ENCODE results near the gene RAB22A.

DNA sequence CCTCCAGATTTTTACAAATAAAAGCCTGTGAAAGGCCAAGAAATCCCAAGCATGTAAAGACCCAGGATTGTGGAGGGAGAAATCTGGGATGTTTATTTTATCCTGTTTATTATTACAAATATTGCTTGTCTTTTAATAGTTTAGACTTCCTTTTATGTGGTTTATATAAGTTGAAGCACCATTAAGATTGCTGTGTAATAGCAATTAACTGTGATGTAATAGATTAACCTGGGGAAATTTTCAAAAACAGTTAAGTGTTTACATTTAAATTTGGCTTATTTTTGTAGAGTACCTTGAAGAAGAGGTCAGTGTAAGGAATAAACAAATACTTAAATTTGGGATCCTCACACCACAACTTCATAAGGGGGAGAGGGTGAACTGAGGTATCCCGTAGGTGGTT is 106.5 kb downstream of the RAB22A start:
- TF ChIP-seq, protein P1, sequence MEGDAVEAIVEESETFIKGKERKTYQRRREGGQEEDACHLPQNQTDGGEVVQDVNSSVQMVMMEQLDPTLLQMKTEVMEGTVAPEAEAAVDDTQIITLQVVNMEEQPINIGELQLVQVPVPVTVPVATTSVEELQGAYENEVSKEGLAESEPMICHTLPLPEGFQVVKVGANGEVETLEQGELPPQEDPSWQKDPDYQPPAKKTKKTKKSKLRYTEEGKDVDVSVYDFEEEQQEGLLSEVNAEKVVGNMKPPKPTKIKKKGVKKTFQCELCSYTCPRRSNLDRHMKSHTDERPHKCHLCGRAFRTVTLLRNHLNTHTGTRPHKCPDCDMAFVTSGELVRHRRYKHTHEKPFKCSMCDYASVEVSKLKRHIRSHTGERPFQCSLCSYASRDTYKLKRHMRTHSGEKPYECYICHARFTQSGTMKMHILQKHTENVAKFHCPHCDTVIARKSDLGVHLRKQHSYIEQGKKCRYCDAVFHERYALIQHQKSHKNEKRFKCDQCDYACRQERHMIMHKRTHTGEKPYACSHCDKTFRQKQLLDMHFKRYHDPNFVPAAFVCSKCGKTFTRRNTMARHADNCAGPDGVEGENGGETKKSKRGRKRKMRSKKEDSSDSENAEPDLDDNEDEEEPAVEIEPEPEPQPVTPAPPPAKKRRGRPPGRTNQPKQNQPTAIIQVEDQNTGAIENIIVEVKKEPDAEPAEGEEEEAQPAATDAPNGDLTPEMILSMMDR (optimal IDR thresholded peaks at IDR 0.05 in 1 of 3, IDR thresholded peaks at IDR 0.05 in 1 of 3, conservative IDR thresholded peaks at IDR 0.05 in 1 of 3; ENCODE audit: extremely low read depth in 1 of 3, insufficient read depth in 2 of 3, low read length in 3 of 3), result no peak
- TF ChIP-seq EZH2 (IDR thresholded peaks at IDR 0.05; ENCODE audit: low read length), result no peak

All from keratinocyte (primary cell).